Stimulated activated CD4-positive, alpha-beta T cell treated with anti-CD3 and anti-CD28 coated beads, Interleukin-2, amount 100 ng/mL, for 24 hours (primary cell): ENCODE data around the gene FLT3.

Experiments used
- DNase-seq, 2 donors: peaks; one replicate each; pipeline ENCODE4 v3.0.0-alpha.2; 2020

FLT3 gene

DNA sequence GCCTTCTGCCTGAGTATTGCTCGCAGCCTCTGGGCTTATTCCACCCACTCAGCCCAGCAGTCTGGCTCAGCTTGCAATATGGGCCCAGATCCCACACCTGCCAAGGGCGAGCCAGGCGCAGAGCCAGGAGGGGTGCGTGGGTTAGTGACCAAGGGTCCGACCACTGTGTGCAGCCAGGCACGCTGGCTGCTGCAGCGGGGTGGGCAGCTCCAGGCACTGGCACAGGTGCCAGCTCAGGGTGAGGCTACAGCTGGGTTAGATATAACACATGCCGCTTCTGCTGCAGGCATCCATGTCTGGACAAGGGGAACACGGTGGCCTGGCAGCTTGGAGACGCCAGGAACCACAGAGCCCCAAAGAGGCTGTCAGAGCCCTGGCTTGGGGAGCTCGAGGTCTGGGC is 99.3 kb downstream of the FLT3 start:
- no peak for DNase-seq

DNA sequence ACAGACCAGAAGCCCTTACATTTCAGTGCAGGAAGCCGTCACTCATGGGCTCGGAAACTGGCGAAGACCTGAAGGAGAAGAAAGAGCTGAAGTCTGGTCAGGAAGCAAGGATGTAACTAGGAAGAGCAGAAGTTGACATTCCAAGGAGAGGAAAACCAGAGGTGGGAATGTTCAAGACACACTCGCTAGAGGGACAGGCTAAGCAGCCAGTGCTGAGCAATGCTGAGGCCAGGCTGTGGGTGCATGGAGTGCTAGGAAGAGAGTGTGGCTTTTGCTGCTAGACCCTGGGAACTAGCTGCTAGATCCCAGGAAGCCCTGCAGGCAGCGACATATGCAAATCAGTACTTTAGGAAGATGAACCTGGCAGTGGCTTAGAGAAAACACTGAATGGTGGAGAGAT is 99.8 kb downstream of the FLT3 start:
- DNase-seq: no peak

DNA sequence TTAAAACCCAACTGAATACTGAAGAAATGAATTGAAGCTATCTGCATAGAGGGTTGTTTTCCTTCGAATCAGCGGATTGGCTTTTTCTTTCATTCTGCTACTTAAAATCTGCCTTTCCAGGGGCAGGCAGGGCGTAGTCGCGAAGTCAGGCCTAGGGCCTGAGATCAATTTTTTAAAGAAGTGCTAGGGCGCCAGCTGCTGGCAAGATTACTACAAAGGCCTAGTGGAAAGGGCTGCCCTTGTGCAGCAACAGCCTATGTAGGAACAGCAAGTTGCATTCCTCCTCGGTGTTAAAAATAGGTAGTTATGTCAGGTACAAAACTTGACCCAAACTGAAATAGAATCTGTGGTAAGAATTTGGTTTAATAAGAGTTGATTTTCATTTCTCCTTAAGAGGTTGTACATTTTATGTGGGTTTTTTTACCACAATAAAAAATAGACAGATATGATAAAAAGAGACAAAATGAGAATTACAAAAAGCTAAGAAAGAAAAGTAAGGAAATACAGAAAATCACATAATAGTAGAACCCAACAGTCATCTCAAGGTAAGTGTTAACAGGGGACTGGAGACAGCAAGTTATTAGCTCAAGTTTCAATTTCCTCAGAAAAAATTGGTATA is 102.4 kb downstream of the FLT3 start:
- peak in 1 of 2 donors; percentile 28 for DNase-seq

DNA sequence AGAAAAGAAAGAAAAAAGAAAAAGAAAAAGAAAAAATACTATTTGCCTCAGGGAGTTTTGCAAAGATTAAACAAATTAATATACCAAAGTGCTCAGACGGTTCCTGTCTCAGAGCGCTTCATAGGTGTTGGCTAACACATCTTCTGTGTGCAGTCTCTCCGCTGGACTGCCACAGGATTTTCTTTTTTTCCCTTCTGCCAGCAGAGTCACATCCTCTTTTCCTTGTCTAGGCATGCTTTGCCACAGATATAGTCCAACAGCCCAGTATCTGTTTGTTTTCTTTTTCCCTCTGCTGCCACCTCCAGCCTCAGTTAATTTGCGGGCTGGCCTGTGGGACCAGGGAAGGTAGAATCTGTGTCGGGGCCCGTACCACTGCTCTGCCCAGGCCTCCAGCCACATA is 108.5 kb downstream of the FLT3 start:
- no peak for DNase-seq

DNA sequence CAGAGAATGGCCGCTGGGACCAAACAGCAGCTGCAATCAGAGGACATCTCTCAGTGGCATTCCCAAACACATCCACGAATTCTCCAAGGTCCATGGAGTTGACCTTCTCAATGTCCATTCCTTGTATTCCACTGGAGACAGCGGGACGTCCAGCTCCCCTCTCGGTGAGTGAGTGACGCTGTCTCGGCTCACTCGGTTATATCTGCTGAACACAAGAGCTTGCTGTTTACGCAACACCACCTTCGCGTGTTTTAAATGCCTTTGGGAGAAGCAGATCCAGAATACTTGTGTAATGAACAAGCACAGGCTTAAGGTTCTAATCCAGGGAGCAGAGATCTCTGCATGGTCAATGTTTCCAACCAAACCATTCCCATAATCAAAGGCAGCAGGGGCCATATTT is 111.9 kb downstream of the FLT3 start, which contains the start of gene URAD:
Gene URAD, minus strand, starts transcription at position 174 of the 400 bp plus-strand sequence. Its CDS starts 56 bp downstream, at position 118.
- no peak for DNase-seq

DNA sequence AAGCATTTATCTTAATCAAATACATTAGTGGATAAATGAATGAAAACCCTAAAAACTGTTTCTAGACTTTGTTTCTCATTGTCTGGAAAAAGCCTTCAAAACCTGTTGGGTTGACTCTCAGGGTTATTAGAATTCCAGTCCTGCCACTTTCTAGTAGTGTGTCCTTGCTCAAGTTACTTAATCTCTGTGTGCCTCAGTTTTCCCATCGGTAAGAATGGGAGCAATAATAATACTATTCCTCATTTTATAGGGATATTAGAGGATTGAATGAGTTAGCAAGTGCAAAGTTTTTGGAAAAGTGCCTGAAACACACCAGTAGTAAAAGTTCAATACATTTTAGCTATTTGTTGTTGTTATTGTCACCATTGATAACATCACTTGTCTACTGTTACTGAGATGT is 114.8 kb downstream of the FLT3 start:
- DNase-seq: no peak

DNA sequence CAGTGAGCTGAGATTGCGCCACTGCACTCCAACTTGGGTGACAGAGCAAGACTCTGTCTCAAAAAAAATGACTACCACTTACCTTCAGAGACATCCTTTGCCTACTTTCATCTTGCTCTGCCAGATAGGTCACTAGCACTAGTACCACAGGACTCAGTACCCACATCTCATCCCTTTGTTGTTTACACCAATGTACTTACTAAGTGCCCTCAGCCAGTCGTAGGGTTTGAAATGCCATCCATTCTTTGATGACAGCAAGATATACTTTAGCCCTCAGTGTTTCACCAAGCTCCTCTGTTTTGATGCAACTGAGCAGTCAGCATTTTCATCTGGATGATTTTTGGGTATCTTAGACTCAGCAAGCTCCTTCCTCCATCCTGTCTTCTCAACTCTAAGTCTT is 118.0 kb downstream of the FLT3 start:
- no peak for DNase-seq

DNA sequence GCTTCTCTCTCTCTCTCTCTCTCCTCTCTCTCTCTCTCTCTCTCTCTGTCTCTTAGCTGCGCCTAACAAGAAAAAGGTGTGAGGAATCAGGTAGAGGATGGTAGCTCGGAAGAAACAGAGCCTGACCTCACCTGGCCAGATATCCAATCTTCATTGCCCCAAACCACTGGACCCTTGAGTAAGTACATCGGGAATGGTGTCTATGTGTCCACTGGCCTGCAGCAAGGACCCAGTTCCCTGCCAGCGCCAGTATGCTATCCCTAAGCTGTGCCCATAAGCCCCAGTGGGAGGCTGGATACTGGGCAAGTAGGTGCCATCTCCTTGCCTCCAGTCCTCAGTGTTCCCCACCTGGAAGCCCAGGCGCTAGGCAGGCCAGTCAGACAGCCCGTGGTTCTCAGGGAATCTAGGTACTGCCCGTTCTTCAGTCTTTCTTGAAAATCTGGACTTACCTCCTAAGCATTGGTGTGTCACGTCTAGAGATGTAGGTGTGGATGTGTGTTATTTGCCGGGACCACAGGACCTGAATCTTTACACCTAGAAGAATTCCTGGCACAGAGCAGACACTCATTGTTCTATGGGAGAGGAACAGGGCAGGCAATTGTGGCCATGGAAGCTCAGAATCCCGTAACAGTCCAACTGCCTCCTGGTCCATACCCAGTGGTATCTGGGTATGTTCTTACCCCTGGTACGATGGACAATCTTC is 119.2 kb downstream of the FLT3 start:
- no peak for DNase-seq

DNA sequence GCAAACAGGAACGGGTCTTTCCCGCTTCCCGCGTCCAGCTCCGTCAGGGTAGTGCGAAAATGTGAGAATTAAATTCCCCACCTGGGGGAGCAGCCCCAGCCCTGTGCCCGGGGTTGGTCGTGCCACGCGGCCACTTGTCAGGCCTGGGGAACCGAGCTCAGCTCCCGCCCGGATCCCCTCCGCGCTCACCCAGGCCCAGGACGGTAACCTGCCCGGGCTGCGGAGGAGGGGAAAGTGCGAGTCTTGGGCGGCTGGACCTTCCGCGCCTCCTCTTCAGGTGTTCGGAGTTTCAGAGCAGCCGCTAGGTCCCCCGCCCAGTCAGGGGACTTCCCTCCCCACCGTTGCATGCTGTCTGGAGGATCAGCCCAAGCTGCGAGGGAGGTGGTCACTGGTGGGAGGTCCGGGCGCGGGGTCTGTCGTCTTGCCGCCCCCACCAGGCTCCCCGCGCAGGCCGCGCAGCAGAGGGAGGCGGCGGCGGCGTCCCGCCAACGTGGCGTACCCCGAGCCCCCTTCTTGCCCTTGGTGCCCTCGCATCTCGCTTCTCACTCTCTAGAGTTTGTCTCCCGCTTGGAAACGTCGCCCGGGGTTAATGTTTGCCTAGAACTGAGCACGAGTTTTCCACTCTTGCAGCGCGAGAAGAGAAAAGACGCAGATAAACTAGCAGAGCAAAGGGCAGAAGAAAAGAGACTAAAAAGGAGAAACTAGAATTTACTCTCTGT is 119.9 kb downstream of the FLT3 start:
- DNase-seq: no peak

DNA sequence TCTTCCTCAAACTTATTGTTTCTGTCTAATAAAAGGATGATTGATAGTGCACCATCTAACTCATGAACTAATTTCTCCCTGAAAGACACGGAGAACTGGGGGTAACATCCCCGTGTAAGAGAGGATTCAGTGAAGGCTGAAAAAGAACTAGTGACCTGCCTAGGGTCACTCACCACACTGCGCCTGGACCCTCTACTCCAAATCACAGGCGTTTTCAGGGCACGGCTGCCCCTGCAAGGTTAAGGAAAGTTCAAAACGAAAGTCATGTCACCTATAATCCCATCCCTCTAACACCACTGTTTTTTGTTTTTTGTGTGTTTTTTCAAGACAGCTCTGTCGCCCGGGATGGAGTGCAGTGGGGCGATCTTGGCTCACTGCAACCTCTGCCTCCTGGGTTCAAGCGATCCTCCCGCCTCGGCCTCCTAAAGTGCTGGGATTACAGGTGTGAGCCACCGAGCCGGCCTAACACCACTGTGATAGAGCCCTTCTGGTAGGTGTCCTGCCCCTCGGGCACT is 120.6 kb downstream of the FLT3 start:
- no peak for DNase-seq

DNA sequence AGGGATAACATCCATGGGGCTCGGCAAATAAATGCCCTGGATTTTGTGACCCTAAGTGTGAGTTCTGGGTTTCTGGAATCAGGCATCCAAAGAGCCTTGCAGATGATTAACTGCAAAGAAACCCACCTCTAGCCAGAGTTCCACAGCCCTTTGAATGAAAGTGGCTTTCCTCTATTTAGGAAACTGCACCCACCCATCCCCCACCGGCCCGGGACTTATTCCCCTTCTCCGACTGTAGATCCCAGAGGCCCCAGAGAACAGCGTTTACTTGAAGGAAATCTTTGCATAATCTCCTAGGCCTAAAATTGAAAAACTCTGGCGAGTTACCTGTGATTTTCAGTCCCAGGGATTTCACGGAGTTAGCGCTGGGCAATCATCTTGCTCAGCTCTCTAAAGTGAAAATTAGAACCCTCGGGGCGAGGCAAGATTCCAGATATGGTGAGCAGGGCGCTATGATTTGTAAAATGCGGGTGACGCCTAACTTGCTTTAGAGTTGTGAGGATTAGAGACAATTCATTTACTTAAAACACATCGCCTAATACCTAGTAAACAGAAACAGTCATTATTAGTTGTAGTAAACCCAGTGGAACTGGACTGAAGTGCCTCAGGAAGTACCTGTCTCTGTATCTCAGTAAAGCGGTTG is 121.3 kb downstream of the FLT3 start:
- DNase-seq: no peak

DNA sequence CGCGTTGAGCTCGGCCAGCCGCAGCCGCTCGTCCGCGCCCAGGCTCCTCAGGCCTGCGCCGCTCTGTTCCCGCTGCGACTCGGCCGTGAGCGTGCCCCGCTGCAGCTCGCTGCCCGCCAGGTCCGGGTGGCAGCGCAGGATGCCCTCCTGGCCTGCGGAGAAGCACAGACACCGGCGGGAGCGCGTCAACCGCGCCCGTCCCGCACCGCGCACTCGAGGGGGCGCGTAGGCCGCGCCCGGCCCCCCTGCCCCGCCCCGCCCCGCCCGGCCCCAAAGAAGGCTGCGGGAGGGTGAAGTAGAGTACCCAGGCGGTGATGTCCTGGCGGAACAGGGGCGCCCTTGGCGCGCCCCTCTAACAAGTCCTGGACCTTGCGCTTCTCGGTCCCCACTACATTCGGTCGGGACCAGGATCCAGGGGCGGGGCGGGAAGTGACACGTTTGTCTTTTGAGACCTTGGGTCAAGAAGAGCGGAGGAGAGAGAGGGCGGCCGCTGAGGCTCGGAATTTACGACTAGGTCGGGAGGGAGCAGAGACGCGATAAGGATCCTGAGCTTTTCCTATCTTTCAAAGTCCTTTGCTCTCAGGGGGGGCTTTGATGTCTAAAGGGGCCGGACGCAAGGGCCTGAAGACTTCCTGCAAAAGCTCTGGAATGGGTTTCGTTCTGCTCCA is 121.9 kb downstream of the FLT3 start:
- DNase-seq: no peak

DNA sequence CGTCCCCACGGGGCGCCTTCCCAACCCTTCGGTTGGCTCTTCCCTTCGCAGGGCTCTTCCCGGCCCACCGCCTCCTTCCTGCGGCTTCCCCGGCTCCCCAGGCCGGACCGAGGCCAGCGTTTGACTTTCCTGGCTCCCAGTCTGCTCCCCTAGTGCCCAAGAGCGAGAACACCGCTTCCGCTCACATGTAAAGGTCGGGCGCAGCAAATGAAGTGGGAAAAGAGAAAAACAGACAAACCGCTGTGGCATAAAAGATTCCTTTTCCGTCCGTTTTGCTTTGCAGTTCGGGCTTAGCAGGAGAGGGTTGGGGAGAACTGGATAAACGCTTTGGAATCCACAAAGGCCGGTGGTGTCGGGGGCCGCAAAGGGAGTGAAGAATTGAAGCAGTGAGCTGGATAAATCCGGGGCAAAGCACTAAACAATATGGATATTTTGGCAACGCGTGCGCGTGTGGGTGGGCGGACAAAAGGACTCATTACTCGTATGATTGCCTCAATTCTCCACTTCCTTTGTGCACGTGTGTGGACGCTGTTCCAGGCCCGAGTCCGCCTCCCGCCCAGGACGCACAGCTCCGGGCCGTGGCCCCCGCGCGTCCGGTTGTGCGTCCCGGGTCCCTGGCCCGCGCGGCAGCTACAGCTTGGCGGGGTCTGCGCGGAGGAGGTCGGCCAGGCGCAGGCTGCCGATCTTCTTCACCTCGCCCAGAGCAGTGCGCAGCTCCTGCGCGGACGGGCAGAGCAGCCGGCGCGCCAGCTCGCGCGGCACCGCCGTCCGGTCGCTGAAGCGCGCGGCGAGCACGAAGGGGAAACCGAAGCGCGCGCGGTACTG is 122.7 kb downstream of the FLT3 start:
- no peak for DNase-seq

DNA sequence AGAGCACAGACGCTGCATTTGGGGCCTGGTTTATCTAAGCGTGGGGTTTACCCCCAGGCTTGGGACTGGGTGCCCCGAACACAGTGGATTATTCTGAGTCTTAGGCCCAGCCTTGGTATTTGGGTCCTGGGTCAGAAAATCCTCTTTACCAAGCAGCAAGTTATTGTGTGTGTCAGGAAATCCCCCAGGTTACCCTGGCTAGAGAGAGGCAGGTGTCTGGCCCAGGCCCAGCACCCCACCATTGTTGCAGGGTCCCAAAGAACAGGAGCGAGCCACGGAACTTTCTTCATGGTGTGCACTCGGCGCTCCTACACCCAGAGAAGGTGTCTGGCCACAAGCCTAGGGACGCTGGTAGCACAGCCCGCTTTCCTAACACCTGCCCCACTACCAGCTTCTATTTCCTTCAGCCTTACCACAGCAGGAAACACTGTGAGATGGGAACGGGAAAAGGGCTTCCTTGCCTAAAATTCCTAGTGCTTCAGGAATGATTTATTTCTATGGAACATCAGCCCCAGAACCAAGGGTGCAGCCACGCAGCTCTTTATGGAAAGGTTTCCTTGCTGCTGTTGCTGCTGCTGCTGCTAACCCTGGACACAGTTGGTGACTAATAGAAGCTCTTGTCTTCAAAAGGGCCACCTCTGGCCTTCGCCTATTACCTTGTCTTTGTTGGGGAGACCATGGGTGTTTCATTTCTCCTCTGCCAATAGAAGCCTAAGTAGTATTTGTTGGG is 123.8 kb downstream of the FLT3 start:
- DNase-seq: no peak

DNA sequence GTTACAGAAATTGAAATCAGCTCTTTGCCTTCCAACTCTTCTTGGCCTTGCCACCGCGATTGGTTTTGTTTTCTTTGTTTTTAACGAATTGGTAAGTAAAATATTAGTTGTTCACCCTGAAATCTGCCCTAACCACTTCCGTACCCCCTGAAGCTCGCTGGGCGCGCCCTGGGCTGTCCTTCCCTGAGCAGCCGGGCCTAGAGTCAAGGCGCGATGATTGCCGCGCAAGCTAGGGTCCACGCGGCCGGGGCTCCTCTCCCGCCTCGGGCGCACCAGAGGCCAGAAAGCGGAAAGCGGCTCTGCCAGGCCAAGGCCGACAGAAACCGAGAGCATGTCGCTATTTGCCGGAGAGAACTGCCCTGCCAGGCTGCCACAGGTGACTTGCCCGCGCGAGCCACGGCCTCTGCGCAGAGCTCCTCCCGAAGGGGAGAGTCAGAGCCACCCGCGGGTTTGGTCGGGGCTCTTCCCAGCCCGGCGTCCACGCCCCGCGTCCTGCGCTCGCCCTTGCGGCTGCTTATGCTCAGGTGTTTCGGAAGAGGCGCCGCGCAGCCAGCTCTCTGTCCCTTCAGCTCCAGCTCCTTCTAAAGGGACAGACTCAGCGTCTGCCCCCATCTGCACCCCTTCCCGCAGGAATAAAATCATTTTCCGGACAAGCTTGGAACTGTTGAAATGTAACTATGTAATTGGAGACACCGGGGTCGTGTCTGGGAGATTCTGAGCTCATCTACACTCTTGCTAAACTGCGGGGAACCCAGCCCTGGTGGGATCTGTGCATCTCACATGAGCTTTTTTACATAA is 124.6 kb downstream of the FLT3 start:
- no peak for DNase-seq

DNA sequence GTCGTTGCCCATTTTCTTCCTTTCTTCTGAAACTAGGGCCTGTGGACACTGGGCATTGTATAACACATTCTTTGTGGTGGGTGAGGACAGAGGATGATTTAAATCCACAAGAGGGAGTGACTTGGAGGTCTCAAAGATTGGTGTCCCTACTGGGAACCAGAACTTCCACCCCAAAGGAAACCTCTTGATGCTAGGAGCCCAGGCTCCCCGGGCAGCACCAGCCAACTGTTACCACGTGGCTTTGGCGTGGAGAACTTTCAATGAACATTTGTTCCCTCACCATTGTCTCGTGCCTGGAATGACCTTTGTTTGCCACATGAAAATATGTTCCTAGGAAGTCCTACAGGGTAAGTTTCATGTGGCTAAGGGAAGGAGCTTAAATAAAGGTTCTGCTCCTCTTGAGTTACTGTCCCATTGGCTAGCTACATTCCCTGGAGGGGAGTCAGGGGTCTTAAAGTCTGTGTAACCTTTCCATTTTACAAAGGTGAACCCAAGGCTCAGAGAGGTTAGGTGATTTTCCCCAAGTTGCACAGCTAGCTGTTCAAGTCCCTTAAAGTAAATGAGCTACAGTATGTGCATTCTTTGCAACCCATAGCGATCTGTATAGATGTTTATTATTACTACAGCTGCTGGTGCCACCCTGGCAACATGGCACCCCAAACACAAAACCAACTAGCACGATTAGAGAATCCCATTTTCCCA is 126.3 kb downstream of the FLT3 start:
- DNase-seq: no peak

DNA sequence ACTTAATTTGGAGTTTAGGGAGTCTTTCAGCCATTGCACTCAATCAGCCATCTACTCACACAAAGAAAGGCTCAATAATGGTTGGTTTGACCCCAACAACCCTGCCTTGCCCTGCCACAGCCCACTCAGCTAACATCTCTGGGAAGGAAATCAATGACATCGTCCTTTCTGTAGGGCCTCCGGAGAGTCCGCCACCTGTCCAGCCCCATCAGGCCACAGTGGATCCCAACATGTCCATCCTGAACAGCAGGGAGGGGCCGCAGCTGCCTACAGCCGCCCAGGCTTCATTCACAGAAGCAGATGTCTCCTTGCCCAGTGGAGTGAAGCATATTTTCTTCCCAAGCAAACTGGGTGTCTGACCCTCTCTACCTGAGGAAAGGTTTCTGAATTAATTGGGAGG is 127.1 kb downstream of the FLT3 start:
- DNase-seq: no peak

DNA sequence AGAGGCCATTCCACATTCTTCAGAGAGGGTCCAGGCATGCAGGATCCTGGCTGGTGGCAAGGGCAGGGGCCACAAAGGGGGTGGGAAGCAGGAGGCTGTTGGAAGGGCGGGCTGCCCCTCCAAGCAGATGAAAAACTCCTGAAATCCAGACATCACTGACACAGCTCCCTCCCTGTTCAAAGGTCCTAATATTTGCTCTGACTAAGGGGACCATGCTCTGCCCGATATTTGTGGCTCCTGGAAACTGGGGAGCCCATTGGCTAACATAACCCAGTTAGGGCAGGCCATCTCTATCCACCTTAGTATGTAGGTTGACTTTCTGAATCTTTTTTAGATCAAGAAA is 127.9 kb downstream of the FLT3 start:
- no peak for DNase-seq

DNA sequence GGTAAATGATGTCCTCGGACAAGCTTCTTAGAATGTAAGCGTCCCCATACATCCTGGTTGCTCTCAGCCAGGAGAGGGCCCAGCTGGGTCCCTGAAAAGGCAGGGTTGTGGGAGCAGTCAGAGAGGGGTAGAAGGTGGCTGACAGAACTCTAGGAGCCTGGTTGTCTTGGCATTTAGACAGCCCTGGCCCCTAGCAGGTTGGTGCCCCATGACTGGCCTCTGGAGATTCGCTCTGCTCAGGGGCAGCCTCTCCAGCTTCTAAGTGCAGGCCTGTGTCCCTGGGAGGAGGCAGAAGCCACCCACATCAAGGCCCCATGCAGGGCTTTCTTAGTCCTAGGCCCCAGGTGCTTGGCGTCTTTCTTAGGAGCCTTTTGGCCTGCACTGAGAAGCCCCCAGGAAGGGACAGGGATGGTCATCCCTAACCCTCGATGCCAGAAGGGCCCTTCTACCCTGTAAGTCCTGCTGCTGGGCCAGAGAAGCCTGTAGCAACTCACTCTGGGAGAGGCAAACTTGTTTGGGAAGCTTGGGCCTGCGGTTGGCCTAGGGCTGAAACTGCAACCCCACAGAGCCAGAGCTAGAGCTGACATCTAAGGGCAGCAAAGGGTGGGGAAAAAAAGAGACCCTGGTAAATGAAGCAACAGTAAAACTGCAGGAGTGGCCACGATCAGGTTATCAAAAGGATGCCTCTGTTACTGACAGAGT is 128.4 kb downstream of the FLT3 start:
- no peak for DNase-seq
